Body of pancreas (tissue), 4 donors: ENCODE results near the gene MOGAT1. TPM values are rescaled to one million over a fixed set of nuclear protein-coding genes. Genes with fewer than 3 reads are reported as not detected.

ENCODE experiments used
- ATAC-seq: fragments of 150-250 bp; one replicate; pipeline ENCODE4 v1.9.1; 2016
- DNase-seq, 4 donors: peaks; one replicate each; pipeline ENCODE4 v3.0.0-alpha.2; 2019
- H3K27ac ChIP-seq, 4 donors: fragments of 200-600 bp; sonication (generic); 1 replicate in 3 of 4; 2 replicates in 1 of 4; pipeline versions ENCODE4 v1.5.1 to v1.6.1; 2016 to 2019; ENCODE audit warnings: mild to moderate bottlenecking in 1 of 4, mixed read lengths in 1 of 4, moderate library complexity in 1 of 4
- H3K27me3 ChIP-seq, 2 donors: fragments of 200-600 bp; sonication (generic); one replicate each; pipeline ENCODE4 v1.6.0; 2016; ENCODE audit warnings: mild to moderate bottlenecking in 1 of 2
- H3K36me3 ChIP-seq, 2 donors: fragments of 200-600 bp; sonication (generic); replicated peaks in 1 of 2; 2 replicates each; pipeline ENCODE4 v1.5.1; 2016; ENCODE audit warnings: low read depth in 2 of 2; ENCODE audit not compliant: insufficient read depth in 1 of 2
- H3K4me1 ChIP-seq: fragments of 200-600 bp; sonication (generic); one replicate; pipeline ENCODE4 v1.6.0; 2016
- H3K4me3 ChIP-seq, 2 donors: fragments of 200-600 bp; sonication (generic); 1 replicate in 1 of 2; 2 replicates in 1 of 2; pipeline ENCODE4 v1.5.1; 2016 to 2019
- H3K9me3 ChIP-seq, 3 donors: fragments of 200-600 bp; sonication (generic); 1 replicate in 2 of 3; 2 replicates in 1 of 3; pipeline ENCODE4 v1.5.1; 2016
- POLR2A ChIP-seq, 3 donors: fragments of 450-650 bp; IDR thresholded peaks; one replicate each; pipeline ENCODE4 v1.6.1; 2016; ENCODE audit warnings: antibody characterized with exemption in 3 of 3, mild to moderate bottlenecking in 2 of 3
- WGBS, 2 donors: methylation state at CpG; one replicate each; pipeline ENCODE4 v1.1.5; 2017; 5-methylcytosine and 5-hydroxymethylcytosine counted together
- intact Hi-C: fragments of 100-400 bp; cut with DNase I; formaldehyde crosslinking; loops from one replicate; pipeline ENCODE4 v1.15.1; 2023
- total RNA-seq, 2 donors: library from RNA; depleted of rRNA; stranded (reverse); fragments of >200 nt; gene quantifications; one replicate each; pipeline ENCODE4 v1.1.0, GENCODE V29; 2016
- TF ChIP-seq, protein P1 (sequence below), 7 experiments: fragments of 450-650 bp in 4 of 7; fragments of 200-600 bp in 3 of 7; sonication (generic) in 3 of 7; IDR thresholded peaks; one replicate each; pipeline ENCODE4 v1.5.1; 2016 to 2019; ENCODE audit warnings: antibody characterized with exemption in 7 of 7

Gene MOGAT1
- total RNA-seq, 2 donors from 2014 or later, result 1.8 TPM; not detected in 1

DNA sequence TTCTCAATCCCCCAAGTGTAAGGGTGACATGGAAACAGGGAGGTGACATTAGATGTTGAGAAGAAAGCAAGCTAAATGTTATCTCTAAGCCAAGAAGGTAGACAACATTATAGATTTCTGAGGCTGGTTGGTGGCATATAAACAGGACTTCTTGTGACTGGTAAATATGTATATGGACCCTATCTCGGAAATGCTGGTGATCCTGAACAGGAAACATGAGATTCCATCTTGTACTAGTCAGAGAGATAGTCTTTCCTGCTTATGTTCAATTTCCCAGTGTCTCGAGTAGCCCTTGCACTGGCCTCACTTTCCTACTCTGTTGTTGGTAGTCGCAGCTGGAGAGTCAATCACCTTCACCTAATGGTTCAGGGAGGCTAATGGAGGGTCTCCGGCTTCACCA lies 26.8 kb downstream of the MOGAT1 start:
- WGBS, 2 donors, result 85 to 100% methylated on average over 4 of the region's 4 CpGs
- intact Hi-C loops, result no loop called here
- no peaks in the 10 kb centered on the region for H3K4me1 ChIP-seq

DNA sequence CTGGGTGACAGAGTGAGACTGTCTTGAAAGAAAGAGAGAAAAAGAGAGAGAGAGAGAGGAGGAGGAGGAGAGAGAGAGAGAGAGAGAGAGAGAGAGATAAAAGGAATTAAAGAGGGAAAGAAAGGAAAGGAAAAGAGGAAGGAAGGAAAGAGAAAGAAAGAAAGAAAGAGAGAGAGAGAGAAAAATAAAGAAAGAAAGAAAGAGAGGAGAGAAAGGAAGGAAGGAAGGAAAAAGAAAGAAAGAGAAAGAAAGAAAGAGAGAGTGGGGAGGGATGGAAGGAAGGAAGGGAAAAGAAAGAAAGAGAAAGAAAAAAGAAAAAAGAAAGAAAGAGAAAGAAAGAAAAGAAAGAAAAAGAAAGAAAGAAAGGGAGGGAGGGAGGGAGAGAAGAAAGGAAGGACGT lies 29.8 kb downstream of the MOGAT1 start:
- intact Hi-C loops, result no loop called here
- Histone ChIP-seq H3K4me3 (no peak overlapping the region), H3K27ac (no peak overlapping the region), H3K4me1 (no peaks in the 10 kb centered on the region), H3K27me3 (no peaks in the 10 kb centered on the region), H3K9me3 (no peaks in the 10 kb centered on the region), H3K36me3 (no peaks in the 10 kb centered on the region)
- ATAC-seq (no peak), DNase-seq (no peak)
- no peak for TF ChIP-seq POLR2A (IDR thresholded peaks at IDR 0.05)
- TF ChIP-seq, protein P1, sequence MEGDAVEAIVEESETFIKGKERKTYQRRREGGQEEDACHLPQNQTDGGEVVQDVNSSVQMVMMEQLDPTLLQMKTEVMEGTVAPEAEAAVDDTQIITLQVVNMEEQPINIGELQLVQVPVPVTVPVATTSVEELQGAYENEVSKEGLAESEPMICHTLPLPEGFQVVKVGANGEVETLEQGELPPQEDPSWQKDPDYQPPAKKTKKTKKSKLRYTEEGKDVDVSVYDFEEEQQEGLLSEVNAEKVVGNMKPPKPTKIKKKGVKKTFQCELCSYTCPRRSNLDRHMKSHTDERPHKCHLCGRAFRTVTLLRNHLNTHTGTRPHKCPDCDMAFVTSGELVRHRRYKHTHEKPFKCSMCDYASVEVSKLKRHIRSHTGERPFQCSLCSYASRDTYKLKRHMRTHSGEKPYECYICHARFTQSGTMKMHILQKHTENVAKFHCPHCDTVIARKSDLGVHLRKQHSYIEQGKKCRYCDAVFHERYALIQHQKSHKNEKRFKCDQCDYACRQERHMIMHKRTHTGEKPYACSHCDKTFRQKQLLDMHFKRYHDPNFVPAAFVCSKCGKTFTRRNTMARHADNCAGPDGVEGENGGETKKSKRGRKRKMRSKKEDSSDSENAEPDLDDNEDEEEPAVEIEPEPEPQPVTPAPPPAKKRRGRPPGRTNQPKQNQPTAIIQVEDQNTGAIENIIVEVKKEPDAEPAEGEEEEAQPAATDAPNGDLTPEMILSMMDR (IDR thresholded peaks at IDR 0.05), result no peak
- 67 to 79% methylated on average over 1 of the region's 1 CpG for WGBS, 2 donors

More for the DNA sequence above, 26.8 kb downstream of the MOGAT1 start:
- Histone ChIP-seq H3K36me3 (no peaks in the 10 kb centered on the region), H3K27ac (no peak overlapping the region), H3K4me3 (no peak overlapping the region), H3K27me3 (no peaks in the 10 kb centered on the region), H3K9me3 (no peaks in the 10 kb centered on the region)
- no peak for ATAC-seq
- TF ChIP-seq POLR2A (IDR thresholded peaks at IDR 0.05), result no peak
- TF ChIP-seq, protein P1 (IDR thresholded peaks at IDR 0.05), result no peak
- DNase-seq, result no peak

DNA sequence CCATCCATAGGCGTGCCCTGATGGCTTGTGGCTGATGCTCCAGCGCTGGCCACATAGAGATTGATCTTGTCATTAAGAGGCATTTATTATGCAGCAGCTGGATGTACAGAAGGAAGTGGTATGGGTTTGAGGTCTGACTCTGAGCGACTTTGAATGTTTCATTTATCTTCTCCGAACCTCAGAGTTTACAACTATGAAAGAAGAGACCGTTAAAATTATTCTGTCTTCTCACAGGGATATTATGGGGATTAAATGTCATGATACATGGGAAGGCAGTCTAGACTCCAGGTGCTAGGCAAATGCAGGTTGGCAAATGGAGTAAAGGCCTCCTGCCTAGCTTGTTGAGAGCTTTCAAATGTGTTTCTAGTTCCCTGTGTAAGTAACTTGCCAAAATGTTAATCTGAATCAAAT lies 30.3 kb downstream of the MOGAT1 start:
- Histone ChIP-seq H3K4me1 (no peaks in the 10 kb centered on the region), H3K36me3 (no peaks in the 10 kb centered on the region), H3K27me3 (no peaks in the 10 kb centered on the region), H3K27ac (no peak overlapping the region), H3K9me3 (no peaks in the 10 kb centered on the region), H3K4me3 (no peak overlapping the region)
- ATAC-seq, result no peak
- 75 to 81% methylated on average over 5 of the region's 5 CpGs for WGBS, 2 donors
- DNase-seq, result no peak
- TF ChIP-seq, protein P1 (IDR thresholded peaks at IDR 0.05), result no peak
- no peak for TF ChIP-seq POLR2A (IDR thresholded peaks at IDR 0.05)
- intact Hi-C loops, result no loop called here

DNA sequence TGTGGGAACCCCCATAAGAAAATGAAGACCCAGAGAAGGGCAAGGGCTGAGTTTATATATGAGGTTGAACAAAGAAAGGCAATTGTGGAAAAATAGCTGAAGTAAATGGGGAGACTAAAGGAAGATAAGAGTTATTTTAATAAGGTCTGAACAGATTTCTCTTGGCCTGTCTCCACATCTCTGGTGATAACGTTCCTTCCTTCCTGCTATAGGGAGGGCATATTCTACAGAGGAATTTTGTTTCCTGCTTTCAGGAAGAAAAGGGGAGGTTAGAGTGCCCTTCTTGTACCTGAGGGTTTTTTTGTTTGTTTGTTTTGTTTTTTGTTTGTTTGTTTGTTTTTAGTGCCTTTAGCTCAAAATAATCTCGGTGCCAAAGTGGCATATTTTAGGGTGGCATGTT lies 31.6 kb downstream of the MOGAT1 start:
- Histone ChIP-seq H3K9me3 (no peaks in the 10 kb centered on the region), H3K27me3 (no peaks in the 10 kb centered on the region), H3K36me3 (no peaks in the 10 kb centered on the region), H3K27ac (no peak overlapping the region), H3K4me3 (no peak overlapping the region), H3K4me1 (peaks cover 4% of the 10 kb centered on the region)
- TF ChIP-seq, protein P1 (IDR thresholded peaks at IDR 0.05), result no peak
- TF ChIP-seq POLR2A (IDR thresholded peaks at IDR 0.05), result no peak
- DNase-seq, result no peak
- intact Hi-C loops, result no loop called here
- ATAC-seq, result no peak
- WGBS, 2 donors, result 32 to 49% methylated on average over 2 of the region's 2 CpGs

DNA sequence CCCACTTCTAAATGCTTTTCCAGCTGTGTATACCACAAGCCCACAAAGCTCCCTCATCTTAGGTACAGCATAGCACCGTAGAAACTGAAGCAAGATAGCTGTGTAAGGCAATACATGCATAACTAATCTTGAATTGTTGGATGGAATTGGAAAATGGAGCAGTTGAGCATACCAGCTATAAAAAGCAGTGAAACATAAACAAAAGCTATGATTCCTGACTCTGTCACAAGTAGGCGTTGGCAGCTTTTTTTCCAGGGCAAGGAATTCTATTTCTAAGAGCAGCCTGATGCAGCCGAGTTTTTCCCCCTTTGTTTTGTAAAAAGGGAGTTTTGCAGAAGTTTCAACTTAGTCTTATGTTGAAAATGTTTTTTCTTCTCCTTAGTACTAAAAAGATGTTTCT lies 32.4 kb downstream of the MOGAT1 start:
- TF ChIP-seq, protein P1 (IDR thresholded peaks at IDR 0.05), result no peak
- TF ChIP-seq POLR2A (IDR thresholded peaks at IDR 0.05), result no peak
- Histone ChIP-seq H3K27me3 (no peaks in the 10 kb centered on the region), H3K4me1 (peaks cover 5% of the 10 kb centered on the region), H3K27ac (no peak overlapping the region), H3K9me3 (no peaks in the 10 kb centered on the region), H3K4me3 (no peak overlapping the region), H3K36me3 (no peaks in the 10 kb centered on the region)
- 81 to 90% methylated on average over 3 of the region's 3 CpGs for WGBS, 2 donors
- no peak for DNase-seq
- no peak for ATAC-seq
- intact Hi-C loops, result no loop called here
